HT-29 (cell line): ENCODE measurements around the gene LMNTD2. TPM values are rescaled to one million over a fixed set of nuclear protein-coding genes. Genes with fewer than 3 reads are reported as not detected.

Source experiments
- DNase-seq: peaks from one replicate; pipeline ENCODE4 v3.0.0-alpha.2; 2015; ENCODE audit warnings: low spot score
- total RNA-seq: library from RNA; depleted of rRNA; stranded (reverse); fragments of >200 nt; shearing (Covaris generic); gene quantifications from 2 replicates; pipeline ENCODE4 v1.2.3, GENCODE V29; 2014

LMNTD2 gene
- total RNA-seq, 1 experiment from 2014 or later: 6.9 TPM

DNA sequence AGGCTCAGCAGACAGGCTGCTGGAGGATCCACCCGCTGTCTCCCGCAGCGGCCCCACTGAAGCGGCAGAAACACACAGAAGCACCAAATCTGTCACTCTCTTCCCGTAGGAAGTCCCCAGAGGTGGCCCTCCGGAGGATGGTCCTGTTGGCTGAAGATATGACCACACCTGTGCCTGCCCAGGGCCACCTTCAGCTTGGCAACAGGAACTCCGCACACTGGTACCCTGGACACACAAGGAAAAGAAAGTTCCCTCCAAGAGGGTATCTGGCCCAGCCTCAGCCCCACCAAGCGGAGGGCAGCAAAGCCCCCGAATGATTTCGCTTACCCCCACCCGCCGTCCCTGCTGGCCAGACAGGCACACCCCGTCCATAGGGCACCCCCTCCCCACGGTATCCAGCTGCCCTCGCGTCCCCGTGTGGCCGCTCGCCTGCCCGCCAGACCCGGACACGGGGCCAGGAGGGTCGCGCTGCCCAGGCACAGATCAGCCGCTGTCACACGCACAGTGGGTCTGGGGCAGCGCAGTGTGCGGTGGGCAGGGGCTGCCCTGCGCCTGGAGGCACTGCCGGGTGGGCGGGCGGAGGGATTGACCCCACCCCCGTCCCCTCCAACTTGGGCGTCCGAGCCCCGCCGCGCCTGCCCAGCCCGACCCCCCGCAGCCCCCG is 7.2 kb upstream of the LMNTD2 start:
- no peak for DNase-seq

DNA sequence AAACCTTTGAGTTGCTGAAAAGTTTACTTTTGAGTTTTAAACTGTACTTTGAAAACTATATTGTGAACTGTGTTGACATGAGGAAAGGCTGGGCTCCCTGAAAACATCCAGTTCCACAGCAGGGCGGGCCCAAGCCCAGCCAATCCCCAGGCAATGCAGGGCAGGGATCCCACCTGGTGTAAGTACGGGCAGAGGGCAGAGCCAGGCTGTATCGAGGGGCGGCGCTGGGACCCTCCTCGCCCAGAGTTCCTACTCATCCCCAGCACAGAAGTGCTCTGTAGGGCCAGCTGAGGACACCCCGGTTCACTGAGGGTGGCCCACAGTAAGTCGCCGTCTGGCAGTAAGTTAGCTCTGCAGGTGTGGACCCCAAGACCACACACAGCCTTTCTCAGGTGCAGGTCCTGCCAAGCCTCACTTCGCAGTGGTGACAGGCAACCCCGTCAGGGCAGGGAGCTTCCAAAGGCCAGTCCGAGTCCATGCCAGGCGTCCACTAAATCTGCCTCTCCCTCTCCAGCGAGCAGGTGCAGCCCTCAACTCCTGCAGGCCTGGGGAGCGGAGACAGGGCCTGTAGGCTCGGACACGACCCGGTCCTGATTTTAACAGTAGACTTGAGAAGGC is 6.6 kb upstream of the LMNTD2 start:
- DNase-seq: no peak

DNA sequence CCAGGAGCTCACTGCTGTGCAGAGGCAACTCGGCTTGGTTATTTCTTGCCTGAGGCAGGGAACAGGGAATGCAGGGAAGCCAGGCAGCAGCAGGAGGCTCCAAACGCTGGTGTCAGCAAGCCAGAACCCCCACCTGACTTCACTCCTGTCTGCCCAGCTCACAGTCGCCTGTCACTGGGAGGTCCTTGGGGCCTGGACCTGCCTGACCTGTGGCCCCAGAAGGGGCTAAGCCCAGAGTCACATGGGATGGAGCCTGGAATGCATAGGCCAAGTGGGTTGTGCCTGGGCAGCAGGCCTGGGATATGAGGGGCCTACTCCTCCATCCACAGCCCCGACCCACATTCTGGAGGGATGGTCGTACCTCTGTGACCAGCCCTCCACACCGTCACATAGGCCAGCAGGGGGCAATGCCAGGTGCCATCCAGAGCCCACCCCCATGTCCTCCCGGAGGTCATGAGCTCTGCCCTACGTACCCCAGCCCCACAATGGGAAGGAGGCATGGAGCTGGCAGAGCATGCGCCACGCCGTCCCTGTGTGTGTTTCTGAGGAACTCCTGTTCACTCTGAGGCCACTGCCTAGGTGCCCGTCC is 5.5 kb upstream of the LMNTD2 start:
- peak; percentile 54 for DNase-seq

DNA sequence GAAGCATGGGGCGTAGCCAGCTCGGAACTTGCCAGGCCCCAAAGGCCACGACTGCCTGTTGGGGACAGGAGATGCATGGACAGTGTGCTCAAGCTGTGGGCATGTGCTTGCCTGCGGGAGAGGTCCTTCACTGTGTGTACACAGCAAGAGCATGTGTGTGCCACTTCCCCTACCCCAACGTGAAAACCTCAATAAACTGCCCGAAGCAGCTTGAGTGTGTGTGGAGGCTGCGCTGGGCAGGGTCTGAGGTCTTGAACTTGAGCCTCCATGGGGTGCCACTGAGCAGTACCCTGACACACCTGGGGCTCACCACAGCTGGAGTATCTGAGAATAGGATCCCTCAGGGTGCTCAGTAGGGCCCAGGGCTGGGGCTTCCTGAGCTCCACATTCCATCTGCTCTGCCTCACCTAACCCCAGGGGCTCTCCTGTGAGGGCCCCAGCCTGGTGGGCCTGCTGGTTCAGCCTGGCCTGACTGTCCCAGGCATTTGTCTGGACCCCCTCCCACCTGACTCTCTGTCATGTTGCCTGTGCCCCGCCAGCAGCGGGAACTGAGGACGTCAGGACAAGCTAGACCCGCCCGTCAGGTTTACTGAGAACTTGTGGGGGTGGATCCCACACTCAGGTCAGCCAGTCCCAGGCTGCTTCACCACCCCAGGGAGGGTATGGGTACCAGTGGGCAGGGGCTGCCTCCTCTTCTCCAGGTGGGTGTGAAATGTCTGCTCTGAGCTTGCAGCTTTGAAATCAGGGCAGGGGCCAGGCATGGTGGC is 3.5 kb upstream of the LMNTD2 start:
- peak; percentile 56 for DNase-seq

DNA sequence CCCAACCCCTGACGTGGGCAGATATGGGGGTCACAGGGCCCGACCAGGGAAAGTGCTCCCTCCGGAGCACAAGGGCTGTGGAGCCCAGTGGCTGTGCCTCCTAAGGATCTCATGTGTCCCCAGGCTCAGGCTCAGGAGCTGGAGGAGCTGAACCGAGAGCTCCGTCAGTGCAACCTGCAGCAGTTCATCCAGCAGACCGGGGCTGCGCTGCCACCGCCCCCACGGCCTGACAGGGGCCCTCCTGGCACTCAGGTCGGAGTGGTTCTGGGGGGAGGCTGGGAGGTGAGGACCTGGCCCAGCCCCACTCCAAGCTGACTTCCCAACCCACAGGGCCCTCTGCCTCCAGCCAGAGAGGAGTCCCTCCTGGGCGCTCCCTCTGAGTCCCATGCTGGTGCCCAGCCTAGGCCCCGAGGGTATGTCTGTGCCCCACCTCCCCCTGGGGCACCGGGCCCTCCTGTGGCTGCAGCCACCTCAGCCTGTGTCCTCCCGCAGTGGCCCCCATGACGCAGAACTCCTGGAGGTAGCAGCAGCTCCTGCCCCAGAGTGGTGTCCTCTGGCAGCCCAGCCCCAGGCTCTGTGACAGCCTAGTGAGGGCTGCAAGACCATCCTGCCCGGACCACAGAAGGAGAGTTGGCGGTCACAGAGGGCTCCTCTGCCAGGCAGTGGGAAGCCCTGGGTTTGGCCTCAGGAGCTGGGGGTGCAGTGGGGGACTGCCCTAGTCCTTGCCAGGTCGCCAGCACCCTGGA is 2.7 kb upstream of the LMNTD2 start:
- DNase-seq: no peak

DNA sequence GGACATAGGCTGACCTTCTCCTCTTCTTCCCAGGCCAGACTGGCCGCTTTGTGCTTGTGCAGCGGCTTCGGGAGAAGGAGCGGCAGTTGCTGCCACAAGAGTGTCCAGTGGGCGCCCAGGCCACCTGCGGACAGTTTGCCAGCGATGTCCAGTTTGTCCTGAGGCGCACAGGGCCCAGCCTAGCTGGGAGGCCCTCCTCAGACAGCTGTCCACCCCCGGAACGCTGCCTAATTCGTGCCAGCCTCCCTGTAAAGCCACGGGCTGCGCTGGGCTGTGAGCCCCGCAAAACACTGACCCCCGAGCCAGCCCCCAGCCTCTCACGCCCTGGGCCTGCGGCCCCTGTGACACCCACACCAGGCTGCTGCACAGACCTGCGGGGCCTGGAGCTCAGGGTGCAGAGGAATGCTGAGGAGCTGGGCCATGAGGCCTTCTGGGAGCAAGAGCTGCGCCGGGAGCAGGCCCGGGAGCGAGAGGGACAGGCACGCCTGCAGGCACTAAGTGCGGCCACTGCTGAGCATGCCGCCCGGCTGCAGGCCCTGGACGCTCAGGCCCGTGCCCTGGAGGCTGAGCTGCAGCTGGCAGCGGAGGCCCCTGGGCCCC is 1.6 kb upstream of the LMNTD2 start:
- no peak for DNase-seq

DNA sequence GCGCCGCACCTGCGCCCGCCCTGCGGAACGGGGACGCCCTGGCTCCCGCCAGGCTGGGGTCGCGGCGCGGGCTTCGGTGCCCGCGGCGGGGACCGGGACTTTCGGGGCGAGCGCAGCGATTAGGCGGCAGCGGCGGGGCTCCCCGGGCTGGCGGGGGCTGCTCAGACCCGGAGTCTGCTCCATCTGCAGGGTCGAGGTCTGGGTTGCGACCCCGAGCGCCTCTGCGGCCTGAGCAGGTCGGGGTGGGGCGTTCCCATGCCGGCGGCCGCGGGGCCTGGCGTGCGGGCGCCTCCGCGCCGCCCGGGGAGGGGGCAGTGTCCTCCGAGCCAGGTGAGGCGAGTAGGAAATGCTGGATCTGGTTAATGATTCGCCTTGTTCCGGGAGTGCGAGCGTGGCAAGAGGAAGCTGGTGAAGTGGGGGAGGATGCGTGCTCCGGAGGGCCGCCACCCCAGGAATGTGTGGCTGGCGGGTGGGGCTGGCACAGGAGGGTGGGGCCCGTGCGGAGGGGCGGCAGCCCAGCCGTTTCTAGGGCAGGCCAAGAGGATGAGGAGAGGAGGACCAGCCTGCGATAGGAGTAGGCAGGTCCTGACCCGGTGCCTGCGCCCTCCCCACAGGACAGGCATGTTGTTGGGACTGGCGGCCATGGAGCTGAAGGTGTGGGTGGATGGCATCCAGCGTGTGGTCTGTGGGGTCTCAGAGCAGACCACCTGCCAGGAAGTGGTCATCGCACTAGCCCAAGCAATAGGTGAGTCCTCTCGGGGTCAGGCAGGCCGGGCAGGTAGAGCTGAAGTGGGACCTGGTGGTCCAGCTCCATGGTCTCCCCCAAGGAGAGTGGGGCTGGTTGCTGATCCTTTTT is 838 bp upstream of the LMNTD2 start:
- DNase-seq: peak; percentile 98

DNA sequence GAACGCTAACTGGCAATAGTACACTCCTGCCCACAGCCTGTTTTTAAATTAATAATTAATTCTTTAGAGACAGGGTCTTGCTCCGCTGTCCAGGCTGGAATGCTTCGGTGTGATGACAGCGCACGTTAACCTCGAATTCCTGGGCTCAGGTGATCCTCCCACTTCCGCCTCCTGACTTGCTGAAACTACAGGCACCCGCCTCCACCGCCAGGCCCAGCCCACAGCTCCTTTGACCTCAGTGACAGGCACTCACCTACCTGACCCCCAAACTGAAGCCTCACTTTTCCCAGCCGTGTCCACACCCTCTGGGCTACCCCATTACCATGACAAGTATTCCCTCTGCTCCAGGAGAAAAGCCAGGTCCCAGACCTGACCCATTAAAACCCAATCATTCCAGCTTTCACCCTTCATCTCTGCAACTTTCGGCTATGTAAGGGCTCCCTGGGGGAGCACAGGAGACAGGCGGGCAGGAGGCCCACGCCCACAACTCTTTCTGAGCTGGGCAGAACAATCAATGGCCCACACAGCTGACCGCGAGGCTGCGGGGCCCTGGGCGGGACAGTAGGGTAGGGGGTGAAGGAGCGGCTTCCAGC is 730 bp downstream of the LMNTD2 start:
- peak; percentile 52 for DNase-seq

DNA sequence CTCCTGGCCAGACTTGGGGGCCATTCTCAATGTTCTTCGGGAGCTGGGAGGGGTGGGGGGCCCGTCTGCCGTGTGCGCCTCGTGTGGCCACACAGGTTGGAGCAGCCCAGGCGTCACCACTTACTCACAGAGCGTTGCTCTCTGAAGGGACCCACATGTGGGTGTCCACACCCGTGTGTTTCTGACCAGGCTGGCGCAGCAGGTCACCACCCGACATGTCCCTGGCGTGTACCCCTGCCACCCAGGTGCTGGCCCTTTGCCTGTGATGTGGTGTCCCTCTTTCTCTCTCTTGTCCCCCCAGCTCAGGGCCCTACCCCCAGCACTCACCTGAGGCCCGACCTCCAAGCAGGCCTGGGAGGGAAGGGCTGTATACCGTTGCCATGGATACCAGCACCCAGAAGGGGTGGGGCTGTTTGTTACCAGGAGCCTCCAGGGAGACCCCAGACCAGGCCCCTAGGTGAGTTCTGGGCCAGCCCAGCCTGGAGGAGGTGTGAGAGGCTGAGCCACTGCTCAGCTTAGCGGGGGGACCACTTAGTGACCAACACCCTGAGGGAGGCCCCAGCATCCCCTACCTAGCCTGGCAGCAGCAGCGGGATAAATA is 1.4 kb downstream of the LMNTD2 start:
- no peak for DNase-seq

DNA sequence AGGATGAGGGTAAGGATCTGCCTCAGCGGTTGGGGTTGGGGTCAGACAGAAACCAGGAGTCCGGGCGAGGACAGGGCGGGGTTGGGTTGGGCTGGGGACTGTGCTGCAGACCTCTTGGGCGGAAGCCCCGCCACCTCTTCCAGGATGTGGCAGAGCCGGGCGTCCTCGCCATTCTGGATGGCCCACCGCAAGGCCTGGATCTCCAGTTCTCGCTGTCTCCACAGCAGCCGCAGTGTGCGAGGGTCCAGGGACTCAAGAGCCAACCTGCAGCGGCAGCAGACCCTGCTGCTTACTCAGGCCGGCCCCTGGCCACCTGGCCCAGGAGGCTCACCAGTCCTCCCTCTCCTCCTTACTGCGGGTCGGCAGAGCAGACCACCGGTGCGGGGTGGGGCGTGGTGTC is 2.0 kb downstream of the LMNTD2 start:
- no peak for DNase-seq

DNA sequence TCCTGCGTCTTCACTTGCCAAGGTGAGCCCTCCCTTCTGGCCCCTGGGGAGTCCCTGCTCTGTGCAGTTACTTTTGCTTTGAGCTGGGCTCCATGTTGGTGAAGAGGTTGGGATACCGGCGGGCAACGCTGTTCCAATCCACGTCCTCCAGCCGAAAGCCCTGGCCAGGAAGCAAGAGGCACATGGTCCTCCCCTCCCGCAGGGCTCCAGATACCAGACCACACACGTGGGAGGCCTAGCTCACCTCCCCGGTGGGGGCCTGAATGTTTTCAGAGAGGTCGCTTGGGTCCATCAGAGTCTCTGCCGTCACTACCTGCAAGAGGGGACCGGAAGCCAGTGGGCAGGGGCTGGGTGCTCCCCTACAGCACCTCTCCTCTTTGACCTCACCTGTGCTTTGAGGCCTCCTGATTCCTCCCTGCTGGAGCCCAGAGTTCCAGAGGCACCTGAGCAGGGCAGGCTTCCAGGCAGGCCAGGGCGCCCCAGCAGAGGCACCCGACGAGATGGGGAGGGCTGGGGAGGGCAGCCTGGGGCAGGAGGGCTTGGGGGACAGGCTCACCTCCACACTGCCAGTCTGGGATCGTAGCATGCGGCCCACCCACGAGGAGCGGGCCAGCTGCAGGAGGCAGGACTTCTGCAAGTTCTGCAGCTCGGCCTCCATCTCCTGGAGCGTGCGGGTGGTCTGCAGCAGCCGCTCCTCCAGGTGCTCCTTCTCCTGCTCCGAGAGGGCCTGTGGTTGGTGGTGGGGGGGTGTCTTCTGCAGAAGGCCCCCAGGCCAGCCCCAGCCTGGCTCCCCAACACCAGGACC is 3.0 kb downstream of the LMNTD2 start:
- no peak for DNase-seq

DNA sequence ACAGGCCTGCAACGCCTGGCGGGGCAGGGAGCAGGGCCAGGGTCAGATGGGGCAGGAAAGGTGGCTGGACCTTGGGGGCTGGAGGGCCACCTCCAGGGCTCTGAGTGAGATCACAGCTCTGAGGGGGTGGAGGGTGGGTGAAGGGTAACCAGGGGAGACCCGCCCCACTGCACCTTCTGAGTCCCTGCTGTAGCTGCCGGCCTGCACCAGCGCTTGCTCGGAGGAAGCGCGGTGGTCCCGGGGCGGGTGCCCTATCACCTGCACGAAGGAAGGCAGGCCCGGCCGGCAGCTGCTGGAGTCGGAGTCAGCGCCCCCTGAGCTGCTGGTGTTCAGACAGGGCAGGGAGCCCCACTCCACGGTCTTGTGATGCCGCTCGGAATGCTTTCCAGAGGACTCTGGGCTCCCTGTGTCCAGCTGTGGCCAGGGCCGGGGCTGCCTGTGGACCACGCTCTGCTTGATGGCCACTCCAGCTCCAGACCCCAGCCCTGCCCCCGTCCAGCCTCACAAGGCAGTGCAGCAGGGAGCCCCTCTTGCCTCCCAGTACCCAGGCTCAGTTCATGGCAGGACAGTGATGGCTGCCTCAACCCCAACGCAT is 3.8 kb downstream of the LMNTD2 start:
- DNase-seq: no peak

DNA sequence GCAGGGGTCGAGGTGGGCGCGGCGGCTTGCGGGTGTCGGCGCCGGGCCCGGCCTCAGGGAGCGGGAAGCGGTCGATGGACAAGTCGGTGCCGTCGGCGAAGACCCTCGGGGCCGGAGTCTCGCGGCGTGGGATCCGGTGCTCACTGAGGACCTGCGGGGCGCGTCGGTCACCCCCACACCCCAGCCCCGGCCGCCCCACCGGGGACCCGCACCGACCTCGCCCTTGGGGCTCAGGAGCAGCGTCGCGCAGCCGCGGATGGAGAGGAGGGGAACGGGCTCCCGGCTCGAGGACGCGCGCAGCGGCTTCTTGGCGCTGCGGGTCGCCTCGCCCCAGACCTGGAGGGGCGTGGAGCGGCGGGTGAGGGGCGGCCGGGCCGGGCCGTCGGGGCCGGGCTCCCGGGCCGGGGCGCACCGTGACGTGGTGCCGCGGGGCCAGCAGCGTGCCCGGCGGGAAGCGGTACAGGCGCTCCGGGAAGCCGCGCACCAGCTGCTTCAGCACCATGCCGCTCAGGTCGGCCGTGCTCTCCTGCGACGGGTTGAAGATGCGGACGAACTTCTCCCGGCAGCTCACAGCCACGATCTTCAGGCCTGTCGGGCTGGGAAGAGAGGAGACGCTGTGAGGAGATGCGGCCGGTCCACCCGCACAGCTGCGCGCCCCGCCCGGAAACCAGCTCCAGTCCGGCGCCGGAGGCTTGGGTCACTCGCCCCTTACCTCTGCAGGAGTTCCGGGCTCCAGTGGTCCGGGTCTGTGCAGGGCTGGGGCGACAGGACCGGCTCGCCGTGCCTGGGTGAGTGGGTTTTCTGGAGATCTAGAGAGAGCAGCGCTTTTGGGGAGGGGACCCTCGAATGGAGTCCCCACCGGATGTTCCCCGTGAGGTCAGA is 4.5 kb downstream of the LMNTD2 start:
- peak; percentile 61 for DNase-seq

DNA sequence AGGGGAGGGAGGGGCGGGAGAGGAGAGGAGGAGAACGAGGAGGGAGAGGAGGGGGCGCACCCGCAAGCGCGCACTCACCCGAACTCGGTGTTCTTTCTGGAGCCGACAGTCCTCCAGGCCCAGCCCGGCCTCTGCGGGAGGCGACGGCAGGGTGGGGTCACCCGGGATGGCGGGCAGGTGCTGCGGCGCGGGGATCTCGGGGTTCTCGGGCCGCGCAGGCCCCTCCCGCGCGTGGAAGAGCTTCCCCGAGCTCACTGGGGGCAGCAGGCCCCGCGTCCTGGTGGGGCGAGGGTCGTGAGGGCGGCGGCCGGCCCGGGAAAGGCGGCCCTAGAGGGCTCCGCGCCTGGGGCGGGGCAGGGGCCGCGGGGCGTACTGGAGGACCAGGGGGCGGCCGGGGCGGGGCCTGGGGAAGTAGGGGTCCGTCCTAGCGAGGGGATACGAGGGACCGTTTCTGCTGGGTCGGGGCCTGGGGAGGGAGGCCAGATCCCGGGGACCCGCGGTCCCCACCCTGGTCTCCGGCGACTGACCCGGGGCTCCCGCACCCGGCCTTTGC is 5.2 kb downstream of the LMNTD2 start:
- DNase-seq: no peak

DNA sequence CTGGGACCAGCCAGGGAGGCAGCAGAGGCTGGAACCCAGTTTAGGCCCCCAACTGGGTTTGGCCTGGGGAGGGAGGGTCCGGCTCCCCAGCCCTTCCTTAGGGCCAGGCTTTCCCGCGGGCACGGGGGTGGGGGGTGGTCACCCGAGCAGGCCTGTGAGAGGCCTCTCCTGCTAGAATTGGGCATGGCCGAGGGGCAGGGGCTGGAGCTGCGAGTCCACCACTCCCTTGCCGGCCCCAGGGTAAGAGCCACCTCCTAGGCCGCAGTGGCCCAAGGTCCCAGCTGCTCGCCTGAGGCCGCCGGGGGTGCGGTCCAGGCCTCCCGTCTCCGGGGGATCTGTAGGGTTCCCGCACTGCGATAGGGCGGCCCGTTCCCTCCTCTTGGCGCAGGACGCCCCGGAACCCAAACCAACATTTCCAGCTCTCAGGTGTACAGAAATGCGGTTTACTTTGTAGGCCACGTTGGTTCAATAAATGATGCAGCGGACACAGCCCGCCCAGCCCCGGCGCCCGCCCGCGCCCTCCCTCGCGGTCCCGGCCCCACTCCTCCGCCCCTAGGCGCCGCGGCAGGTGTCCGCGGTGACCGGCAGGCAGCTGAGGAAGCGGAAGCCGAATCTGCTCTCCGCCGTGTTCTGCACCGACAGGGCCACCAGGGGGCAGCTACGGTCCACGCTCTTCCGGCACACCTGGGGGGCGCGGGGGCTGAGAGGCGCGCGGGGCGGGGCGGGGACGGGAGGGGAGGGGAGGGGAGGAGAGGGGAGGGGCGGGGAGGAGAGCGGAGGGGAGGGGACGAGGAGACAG is 5.9 kb downstream of the LMNTD2 start:
- peak; percentile 81 for DNase-seq

DNA sequence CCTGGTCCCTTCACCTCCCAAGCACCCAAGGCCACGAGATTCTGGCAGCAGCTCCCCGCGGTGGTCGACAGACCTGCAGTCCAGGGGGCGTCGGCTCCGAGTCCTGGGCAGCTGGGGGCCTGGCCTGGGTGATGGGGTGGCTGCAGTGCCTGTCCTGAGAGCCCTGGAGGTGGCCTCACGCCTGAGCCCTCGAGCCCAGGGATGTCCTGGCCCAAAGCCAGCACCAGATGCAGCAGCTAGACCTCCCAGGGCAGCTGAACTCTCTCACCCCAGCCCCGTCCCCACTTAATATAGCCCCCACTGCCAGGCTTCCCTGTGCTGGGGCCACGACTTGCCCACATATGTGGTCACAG is 6.6 kb downstream of the LMNTD2 start:
- DNase-seq: no peak
